M059J (cell line): Measurements from ENCODE around the gene CRIP2. TPM values are rescaled to one million over a fixed set of nuclear protein-coding genes. Genes with fewer than 3 reads are reported as not detected.

Source experiments
- DNase-seq: peaks from one replicate; pipeline ENCODE4 v3.0.0-alpha.2; 2012; ENCODE audit warnings: low read depth
- total RNA-seq: library from RNA; depleted of rRNA; stranded (reverse); fragments of >200 nt; shearing (Covaris generic); gene quantifications from 2 replicates; pipeline ENCODE4 v1.2.3, GENCODE V29; 2014; rRNA removed

The CRIP2 gene, protein sequence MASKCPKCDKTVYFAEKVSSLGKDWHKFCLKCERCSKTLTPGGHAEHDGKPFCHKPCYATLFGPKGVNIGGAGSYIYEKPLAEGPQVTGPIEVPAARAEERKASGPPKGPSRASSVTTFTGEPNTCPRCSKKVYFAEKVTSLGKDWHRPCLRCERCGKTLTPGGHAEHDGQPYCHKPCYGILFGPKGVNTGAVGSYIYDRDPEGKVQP
- total RNA-seq = 93.9 and 114 TPM in 2 replicates

DNA sequence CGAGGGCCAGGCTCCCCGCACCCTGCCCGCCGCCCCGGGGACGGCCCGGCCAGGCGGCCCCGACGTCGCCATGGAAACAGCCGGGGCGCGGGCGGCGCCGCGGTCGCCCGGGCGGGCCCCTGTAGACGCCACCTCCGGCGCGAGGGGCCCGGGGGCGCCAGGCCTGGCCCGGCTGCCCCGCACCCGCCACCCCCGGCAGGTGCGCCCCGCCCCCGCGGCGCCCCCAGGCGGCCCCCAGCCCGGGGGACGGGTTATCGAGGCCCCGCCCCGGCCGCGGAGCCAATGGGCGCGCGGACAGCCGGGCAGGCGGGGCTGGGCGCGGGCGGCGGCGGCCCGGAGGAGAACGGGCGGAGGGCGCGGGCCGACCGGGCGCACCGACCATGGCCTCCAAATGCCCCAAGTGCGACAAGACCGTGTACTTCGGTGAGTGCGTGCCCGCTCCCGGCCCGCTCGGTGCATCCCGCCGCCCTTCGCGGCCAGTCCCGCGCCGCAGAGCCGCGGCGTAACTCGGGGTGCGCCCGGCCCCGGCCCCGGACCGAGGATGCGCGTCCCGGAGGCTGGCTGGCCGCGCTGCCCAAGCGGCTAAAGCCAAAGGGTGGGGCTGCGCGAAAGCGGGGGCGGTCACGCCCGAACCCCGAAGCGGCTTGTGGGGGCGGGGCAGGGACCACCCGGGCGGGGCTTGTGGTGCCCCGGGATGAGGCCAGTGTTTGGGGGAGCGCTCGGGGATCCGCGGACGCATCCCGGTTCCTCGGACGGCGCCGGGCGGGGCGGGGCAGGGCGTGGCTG, at the start of gene CRIP2:
Gene CRIP2, plus strand, starts transcription at position 339 of the 786 bp plus-strand sequence. Its CDS starts 42 bp downstream, at position 381.
- peak; percentile 46 for DNase-seq

DNA sequence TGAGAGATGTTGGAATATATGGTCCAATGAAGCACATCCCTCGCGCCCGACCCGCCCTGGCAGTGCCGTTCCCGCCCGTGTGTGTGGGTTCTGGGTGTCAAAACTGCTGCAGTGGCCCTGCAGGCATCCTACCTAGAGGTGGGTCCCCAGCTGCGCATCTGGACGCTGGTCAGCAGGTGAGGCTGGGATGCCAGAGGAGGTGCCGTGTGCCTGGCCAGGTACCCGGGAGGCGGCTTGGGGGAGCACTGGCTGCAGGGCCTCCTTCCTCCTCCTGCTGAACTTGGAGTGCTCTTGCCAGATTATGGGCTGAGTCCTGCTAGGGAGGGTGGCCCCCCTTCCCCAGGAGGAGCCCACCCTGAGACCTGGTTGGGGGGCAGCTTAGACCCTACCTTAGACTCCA, 49.8 kb upstream of the CRIP2 start:
- DNase-seq = no peak

DNA sequence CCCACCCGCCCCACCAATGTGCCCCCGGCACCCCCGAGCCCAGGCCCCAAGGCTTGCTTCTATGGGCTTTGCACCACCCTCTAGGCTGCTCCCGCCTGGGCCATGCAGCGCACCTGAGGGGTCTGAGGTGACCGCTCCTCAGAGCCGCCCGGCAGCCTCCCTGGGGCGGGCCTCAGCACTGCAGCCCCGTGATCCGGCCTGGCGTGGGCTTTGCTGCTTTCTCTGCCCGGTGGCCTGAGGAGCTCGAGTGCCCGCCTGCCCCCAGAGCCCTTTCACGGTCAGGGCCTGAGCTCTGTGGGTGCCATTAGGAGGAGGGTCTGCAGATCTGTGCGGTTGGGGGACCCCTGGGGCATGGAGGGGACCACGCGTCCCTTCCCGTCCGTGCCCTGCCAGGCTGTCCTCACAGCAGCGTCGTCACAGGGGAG, 48.8 kb upstream of the CRIP2 start:
- DNase-seq = no peak

DNA sequence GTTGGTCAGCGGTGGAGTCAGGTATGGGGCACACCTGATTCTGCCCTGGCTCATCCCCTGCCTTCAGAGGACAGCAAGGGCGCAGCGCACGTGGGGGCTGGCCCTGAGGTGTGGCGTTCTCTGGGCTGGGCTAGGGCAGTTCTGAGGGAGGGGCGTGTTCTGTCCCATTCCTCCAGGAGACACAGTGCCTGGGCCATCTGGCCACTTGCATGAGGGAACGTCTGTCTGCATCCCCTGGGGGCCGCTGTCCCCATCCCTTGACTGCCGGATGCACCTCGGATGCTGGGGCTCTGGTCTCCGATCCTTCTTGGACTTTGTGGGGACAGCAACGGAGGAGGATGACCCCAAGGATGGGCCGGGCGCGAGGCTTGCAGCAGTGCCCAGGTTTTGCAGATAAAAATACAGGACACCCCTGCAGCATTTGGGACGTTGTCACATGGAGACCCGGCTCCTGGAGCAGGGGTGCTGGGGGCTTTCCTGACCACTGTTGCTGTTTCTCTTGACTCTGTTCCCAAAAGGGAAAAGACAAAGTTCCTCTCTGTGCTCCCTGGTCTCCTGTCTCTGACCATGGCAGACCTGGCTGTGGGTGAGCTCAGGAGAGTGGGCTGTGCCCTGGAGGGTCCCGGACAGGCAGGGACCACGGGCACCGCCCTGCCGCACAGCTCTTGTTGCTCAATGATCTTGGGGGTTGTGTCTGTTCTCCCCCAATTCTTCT, 48.0 kb upstream of the CRIP2 start:
- no peak for DNase-seq

DNA sequence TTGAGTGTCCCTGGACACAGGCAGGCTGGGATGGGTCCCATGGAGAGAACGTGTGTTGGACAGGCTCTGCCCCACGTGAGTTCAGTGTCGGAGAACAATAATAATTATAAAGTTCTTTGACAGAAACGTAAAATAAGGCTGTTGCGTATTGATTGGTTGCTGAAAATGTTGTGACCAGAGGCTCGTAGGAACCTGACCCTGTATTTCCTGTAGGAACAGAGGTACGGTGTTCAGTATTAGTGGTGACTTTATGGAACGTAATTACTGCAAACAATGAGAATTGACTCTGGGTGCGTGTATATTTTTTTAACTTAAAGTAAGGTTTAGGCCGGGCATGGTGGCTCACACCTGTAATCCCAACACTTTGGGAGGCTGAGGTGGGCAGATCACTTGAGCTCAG, 47.2 kb upstream of the CRIP2 start:
- DNase-seq = no peak

DNA sequence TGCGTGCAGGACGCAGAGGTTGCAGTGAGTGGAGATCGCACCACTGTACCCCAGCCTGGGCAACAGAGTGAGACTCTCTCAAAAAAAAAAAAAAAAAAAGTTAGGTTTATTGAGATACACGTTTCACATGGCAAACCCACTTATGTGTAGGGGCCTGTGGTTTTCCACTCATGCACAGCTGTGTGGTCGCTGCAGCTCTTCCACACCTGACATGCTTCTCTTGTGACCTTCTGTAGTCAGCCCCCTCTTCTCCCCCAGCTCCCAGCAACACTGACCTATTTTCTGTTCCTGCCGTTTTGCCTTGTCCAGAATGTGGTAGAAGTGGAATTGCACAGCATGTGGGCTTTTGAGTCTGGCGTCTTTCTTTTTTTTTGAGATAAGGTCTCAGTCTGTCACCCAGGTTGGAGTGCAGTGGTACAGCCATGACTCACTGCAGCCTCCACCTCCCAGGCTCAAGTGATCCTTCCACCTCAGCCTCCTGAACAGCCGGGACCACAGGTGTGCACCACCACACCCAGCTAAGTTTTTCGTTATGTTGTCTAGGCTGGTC, 46.6 kb upstream of the CRIP2 start:
- no peak for DNase-seq

DNA sequence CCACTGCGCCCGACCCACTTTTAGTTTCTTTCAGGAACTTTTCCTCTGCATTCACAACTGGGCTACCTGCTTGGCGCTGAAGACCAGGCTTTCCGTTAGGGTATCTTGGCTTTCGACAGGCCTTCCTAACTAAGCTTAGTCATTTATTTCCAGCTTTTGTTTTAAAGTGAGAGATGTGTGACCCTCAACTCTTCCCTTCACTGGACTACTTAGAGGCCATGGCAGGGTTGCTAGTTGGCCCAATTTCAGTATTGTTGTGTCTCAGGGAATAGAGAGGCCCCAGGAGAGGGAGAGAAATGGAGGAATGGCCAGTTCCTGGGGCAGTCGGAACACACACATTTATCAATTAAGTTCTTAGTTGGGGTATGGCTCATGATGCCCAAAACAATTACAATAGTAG, 44.6 kb upstream of the CRIP2 start:
- no peak for DNase-seq

DNA sequence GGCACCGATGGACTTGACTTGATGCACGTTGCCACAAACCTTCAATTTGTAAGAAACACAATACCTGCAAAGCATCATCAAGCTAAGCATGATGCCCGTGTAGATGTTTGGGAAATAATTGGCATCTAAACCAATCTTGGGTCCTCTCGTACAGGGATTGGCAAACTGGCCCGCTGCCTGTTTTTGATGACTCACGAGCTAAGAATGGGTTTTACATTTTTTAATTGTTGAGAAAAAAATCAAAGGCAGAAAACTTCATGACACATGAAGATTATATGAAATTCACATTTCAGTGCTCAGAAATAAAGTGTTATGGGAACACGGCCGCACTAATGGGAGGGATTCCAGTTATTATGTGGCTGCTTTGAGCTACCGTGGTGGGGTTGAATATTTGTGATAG, 44.1 kb upstream of the CRIP2 start:
- DNase-seq = peak; percentile 67

DNA sequence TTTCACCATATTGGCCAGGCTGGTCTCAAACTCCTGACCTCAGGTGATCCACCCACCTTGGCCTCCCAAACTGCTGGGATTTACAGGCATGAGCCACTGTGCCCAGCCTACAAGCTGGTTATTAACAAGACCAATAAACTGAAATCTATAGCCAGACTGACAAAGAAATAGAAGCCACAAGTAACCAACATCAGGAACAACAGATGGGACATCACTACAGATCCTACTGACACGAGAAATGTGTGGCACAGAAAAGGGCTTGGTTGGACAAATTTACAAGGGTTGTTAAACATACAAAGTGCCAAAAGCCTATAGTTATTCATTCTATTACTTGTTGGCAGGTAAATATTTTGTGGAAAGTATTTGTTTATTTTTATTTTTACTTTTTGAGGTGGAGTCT, 43.4 kb upstream of the CRIP2 start:
- no peak for DNase-seq

DNA sequence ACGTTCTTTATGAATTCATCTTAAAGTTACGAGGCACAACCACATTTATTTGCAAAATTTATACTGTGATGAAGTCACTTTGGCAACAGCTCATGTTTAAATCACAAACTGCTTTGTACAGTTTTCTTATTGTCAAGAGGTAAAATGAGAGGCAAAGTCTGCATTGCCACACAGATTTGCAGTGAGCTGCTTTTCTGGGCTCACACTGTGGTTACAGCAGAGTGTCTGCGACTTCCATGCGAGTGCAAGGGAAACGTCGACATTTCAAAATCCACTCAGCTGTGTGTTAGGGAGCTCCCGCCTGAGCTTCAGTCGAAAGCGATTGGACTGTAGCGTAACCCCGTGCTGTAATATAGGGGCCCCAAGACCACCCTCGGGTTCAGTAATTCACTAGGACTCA, 42.0 kb upstream of the CRIP2 start:
- DNase-seq = no peak

DNA sequence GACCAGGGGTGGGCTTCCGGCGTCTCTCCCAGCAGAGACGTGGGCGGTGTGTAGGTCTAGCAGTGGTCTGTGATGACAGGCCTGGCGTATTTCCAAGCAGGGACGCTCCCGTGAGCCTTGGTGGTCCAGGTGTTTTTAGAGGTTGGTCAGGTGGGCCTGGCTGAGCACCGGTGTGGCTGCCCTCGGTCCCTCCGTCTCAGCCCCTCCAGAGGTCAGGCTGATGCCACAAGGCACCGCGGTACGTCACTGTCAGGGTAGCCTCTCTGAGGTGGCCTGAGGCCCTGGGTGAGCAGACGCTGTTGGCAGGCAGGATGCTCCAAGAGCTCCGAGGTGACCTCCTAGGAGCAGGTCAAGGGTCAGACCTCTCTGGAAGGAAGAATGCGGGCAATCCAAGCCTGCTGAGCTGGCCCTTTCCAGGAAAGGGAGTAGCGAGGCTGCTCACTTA, 41.4 kb upstream of the CRIP2 start:
- DNase-seq = no peak

DNA sequence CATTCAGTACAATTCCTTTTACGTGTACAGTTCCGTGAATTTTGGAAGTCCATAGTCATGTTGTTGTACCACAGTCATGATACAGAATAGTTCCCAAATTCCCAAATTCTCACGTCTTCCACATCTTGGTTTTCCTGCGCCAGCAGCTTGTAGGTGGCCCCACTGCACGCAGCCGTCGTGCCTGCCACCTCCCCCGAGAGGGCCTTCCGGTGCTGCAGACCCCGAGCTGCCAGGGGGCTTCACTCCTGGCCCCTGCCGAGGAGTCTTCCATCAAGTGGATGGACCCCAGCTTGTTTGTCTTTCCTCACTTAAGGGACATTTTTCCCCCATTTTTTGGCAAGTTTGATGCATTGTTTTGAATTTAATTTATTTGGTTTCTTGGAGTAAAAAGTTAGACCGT, 38.2 kb upstream of the CRIP2 start:
- DNase-seq = no peak

DNA sequence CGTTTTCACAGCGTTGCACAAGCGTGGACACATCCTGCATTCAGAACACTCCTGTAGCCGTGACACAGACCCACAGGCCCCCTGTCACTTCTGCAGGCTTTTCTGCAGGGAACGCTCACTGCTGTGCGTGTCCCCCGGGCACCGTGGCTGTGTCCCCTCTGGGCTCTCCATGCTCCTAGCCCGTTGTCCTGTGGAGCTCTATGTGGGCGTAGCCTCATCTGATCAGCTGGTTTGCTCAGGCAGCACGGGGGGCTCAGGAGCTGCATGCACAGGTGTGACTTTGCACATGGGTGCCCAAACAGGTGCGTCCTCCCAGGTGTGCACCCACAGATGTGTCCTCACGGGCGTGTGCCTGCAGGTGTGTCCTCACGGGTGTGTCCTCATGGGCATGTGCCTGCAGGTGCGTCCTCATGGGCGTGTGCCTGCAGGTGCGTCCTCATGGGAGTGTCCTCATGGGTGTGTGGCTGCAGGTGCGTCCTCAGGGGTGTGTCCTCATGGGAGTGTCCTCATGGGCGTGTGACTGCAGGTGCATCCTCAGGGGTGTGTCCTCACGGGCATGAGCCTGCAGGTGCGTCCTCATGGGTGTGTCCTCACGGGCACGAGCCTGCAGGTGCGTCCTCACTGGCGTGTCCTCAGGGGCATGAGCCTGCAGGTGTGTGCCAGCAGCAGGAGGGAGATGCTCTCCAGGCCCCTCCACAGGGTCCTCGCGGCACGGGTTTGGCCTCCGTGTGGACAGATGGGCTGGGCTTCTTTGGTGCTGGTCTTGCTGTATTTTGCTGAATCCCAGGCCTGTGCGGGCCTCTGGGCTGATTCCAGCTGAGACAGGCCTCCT, 37.5 kb upstream of the CRIP2 start:
- DNase-seq = no peak

DNA sequence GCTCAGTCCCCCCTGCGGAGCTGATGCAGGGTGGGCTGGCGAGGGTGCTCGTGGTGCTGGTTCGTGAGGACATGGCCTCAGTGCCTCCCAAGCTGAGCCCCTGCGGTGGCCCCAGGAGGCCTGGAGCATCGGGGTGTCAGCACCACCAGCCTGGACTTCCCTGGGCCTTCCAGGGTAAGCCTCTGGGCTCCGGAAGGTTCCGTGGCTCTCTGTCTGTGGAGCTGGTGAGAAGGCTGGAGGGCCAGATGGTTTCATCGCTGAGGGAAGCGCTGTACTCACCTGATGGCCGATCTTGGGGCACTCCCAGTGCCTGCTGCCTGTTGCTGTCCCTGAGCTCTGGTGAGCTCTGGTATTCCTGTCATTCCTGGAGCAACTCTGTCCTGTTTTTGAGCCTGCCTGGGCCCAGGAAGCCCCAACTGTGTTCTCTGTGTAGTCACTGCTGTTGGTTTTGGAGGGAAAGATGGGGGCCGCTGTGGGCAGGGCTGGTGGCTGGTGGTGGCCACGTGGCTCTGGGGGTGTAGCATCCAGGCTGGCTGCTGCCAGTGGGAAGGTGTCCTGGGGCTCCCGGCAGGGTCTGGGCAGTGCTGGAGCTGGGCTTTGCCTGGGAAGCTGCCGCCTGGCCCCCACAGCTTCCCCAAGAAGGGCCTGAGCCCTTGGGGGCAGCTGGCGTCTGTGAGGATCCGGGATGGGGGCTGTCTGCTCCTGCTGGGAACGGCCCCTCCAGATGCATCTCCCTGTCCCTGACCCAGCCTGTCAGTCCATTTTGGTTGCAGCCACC, 36.7 kb upstream of the CRIP2 start:
- DNase-seq = no peak

DNA sequence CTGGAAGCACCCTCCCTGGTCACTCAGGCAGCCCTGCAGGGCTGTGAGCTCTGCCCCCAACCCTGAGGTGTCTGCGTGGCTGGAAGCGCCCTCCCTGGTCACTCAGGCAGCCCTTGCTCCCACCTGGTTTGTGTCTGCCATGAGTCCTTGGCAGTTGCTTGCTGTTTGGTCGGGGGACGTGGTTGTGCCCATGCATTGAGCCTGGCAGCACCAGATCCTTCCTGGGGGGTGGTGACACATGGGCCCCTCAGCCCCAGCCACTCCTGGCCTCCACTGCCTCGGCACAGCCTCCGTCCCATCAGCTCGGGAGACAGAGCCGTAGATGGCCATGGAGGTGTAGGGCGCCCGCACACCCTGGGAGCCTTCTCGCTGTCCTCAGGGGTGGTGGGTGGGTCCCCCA, 35.4 kb upstream of the CRIP2 start:
- DNase-seq = no peak

DNA sequence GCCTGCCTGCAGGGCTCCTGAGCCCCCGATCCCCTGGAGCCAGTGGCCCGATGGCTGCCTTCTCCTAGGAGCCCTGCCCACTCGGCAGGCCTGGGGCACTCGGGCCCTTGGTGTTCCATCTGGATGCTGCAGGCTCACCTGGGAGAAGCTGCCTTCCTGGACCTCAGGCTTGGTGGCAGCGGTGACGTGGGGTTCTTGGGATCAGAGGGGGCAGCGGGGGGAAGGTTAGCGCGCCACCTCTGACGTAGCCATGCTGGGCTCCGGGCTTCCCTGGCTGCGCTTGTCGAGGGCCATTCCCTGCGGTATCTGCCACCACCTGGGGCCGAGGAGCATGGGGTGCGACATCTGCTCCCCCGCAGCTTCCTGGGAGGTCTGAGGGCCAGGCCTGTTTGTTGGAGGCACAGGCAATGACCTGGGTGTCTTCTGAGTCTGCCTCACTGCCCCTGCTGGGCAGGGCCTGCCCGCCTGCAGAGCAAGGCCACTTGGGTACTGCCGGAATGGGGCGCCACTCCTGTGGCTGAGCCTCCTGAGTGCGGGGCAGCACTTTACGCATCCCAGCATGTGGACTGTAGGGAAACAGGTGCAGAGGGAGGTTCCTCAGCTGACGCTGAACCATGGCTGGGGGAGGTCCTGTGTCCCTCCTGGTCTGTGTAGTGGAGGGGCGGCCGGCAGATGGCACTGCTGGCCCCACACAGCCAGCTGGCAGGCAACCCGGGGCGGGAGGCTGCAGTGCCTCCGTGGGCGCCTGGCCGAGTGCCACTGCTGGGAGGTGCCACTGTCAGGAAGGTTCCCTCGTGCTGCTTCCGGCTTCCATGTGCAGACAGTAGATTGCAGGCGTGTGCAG, 34.7 kb upstream of the CRIP2 start:
- no peak for DNase-seq

DNA sequence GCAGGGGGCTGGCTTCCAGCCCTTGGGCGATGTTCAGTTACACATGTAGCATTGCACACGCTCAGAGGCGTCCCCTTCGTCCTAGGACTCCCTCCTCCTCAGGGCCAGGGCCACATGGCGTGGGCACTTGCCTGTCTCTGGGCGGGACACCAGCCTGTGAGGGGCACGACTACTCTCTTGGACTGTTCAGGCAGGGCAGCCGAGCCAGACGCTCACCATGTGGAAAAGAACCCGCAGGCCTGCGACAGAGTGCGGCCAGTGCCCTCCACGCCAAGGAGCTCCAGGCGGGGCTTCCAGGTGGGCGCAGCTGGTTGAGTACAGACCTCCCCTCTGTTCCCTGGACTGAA, 34.1 kb upstream of the CRIP2 start:
- no peak for DNase-seq

DNA sequence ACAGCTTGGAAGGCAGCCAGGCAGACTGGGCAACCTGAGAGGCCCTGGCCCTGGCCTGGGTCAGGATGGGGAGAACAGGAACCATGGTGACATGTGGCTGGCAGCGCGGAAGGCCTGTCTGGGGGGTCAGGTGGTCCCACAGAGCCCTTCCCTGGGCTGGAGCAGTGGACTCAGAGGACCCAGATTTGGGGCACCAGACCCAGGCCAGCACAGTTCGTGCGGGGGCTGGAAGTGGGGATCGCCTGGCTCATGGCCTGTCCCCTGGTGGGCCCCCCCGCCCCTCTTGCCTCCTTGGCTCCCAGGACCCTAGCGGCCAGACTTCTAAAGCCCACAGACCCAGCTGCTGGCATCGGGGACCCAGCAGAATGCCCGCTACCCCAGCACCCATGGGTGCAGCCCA, 33.6 kb upstream of the CRIP2 start:
- no peak for DNase-seq

DNA sequence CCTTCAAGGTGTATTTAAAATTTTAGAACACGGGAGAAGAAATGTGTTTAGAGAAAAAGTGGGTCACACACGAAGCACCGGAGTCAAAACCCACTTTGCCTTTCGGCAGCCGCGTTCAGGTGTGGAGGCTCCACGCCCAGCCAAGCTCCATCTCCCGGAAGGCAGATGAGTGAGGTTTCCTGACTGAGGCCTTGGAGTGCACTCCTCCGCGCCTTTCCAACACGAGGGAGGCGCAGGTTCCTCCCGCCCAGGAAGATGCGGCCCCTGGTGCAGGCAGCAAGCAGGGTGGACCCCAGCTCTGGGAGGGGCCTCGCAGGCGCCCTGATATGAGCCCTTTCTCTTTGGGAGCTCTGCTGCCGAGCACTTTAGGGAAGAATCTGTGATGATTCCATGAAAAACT, 32.5 kb upstream of the CRIP2 start:
- DNase-seq = no peak

DNA sequence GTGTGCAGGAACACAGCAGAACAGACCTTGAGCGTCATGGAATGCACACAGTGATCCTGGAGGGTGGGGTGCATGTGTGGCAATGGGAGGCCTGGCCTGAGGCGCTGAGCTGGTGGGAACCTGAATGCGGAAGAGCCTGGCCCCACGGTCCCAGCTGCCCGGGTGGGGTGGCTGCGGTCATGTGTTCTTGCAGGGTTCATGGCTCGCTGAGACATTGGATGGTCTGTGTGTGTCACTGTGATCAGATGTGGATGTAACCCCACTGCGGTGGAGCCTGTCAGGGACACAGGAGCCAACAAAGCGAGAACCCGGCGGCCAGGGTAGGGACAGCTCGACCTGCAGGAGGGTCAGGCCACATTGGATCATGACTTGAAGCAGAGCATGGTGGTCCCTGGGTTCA, 31.8 kb upstream of the CRIP2 start:
- no peak for DNase-seq
